ENCODE results near the gene SRP68. TPM values are rescaled to one million over a fixed set of nuclear protein-coding genes. Genes with fewer than 3 reads are reported as not detected.

SRP68 gene
- total RNA-seq, 1 experiment from 2014 or later, result 48.1 TPM

DNA sequence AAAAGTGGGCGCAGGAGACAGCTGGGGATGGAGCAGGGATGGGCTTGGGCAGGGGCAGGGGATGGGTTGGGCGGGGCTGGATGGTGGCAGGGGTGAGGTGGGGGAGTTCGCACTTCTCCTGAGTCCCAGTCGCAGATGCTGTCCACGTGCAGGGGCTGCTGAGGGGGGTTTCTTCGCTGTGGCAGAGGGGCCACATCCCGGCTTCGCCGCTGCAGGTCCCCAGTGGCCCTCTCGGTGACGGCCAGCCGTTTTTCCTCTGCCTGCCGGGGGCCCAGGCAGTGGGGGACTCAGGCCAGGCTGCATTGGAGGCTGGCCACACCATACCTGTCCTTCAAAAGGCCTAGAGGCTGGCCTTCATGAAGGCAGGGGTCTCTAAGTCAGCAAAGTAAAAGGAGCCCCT is 53.5 kb downstream of the SRP68 start:
- DNase-seq (ENCODE audit: low read depth in 1 of 2, low spot score in 2 of 2), result no peak
- Histone ChIP-seq H3K27ac (no peak overlapping the region), H3K27me3 (replicated peaks) (peaks cover 6% of the 10 kb centered on the region; the same call in 1 of the 2 replicates), H3K9me3 (replicated peaks) (no peaks in the 10 kb centered on the region), H3K4me1 (replicated peaks) (peaks cover 8% of the 10 kb centered on the region), H3K36me3 (no peaks in the 10 kb centered on the region), H3K4me3 (no peak overlapping the region)

DNA sequence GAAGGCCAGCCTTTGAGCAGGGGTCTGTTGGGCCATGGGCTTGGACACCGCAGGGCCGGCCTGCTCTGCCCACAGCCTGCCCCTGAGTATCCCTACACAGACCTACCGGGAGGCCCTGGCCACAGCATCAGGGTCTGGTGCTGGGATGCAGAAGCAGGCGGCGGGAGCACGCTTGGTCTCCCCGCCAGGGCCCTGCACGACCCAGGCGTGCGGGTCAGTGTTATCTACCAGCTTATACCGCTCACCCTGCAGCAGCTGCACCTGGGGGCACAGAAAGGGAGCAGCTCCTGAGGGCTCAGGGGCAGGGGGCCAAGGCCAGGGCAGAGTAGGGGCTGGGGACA is 54.0 kb downstream of the SRP68 start:
- Histone ChIP-seq H3K36me3 (no peaks in the 10 kb centered on the region), H3K4me3 (no peak overlapping the region), H3K4me1 (replicated peaks) (peaks cover 13% of the 10 kb centered on the region), H3K27me3 (replicated peaks) (peaks cover 6% of the 10 kb centered on the region; the same call in 1 of the 2 replicates), H3K9me3 (replicated peaks) (no peaks in the 10 kb centered on the region), H3K27ac (no peak overlapping the region)
- no peak for DNase-seq (ENCODE audit: low read depth in 1 of 2, low spot score in 2 of 2)

DNA sequence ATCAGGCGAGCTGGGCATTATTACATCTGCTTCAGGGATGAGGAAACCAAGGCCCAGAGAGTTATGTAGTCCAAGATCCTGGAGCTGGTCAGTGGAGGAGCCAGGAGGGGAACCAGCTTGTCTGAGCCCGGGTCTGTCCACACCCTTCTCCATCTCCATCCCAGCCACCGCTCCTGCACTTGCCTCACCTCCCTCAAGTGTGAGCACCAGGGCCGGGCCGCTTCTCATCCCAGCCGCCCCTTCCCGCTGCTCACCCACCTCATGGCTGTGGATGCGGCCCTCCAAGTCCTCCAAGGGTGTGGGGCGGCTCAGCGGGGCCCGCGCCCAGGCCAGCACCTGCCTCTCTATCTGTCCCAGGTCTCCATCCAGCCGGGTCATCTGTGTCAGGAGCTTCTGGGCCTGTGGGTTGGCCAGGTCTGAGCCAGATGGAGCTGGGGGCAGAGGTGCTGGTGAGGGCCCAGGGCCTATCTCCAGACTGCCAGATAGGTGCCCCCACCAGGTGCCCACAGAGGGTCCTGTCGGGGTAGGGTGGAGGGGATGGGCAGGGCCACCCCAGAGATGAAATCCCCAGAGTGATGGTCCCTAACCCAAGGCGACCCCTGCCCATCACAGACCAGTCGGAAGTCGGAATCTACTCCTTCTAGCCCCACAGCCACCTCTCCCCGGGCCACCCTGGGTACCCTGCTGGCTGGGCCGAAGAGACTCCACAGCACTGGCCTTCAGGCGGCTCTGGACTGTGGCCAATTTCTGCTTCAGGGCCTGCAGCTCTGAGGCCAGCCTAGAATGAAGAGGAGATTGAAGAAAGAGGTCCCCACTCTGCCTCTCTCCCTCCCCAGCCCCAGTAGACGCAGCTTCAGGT is 54.6 kb downstream of the SRP68 start:
- peaks cover 13% of the 10 kb centered on the region for H3K4me1 ChIP-seq (replicated peaks)
- no peak for DNase-seq (ENCODE audit: low read depth in 1 of 2, low spot score in 2 of 2)
- peaks cover 6% of the 10 kb centered on the region; the same call in 1 of the 2 replicates for H3K27me3 ChIP-seq (replicated peaks)
- no peak overlapping the region for H3K4me3 ChIP-seq
- H3K36me3 ChIP-seq, result no peaks in the 10 kb centered on the region
- no peak overlapping the region for H3K27ac ChIP-seq
- H3K9me3 ChIP-seq (replicated peaks), result no peaks in the 10 kb centered on the region

DNA sequence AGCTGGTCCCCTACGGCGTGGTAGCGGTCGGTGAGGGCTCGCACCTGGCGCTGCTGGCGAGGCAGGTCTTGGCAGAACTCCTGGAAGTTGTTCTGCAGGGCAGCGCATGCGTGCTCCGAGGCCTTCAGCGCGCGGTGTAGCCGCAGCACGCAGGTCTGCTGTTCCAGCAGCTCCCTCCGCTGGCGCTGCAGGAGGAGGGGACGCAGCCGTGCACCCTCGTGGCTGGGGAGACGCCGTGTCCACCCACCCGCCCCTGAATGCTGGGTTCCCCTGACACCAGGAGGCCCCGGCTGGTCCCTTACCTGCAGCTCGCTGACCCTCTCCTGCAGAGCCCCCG is 57.4 kb downstream of the SRP68 start:
- Histone ChIP-seq H3K9me3 (replicated peaks) (no peaks in the 10 kb centered on the region), H3K27me3 (replicated peaks) (peaks cover 2% of the 10 kb centered on the region; the same call in 1 of the 2 replicates), H3K4me1 (replicated peaks) (peaks cover 13% of the 10 kb centered on the region), H3K36me3 (no peaks in the 10 kb centered on the region), H3K27ac (no peak overlapping the region), H3K4me3 (no peak overlapping the region)
- DNase-seq (ENCODE audit: low read depth in 1 of 2, low spot score in 2 of 2), result no peak

GRCh38 chr17:76014100-76014924 is 58.0 kb downstream of the SRP68 start:
- Histone ChIP-seq H3K4me1 (replicated peaks) (peaks cover 13% of the 10 kb centered on the region), H3K9me3 (replicated peaks) (no peaks in the 10 kb centered on the region), H3K27ac (no peak overlapping the region), H3K4me3 (no peak overlapping the region), H3K27me3 (replicated peaks) (peaks cover 2% of the 10 kb centered on the region; the same call in 1 of the 2 replicates), H3K36me3 (no peaks in the 10 kb centered on the region)
- DNase-seq (ENCODE audit: low read depth in 1 of 2, low spot score in 2 of 2), result peak; percentile 65 to 86

DNA sequence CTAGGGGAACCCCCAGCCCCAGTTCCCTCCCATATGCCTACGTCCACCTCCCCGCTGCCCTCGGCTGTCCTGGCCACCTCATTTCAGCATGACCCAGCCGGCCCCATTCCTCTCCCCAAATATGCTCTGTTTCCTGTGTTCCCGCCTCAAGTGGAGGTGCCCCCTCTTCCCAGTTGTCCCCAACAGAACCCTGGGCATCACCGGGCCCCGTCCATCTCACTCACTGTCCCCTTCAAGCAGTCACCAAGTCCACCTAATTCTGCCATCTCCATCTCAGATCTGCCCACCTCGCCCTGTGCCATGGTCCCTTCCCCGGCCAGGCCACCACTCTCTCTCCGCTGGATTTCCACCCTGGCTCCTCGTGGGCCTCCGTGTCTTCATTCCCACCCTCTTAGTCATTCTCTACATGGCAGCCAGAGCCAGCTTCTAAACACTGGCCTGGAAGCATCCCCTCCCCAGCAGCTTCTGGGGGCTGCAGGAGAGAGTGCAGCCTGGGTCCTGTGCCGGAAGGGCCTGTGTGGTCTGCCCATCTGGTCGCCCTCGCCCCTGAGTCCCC is 58.9 kb downstream of the SRP68 start:
- Histone ChIP-seq H3K4me1 (replicated peaks) (peaks cover 13% of the 10 kb centered on the region), H3K27ac (no peak overlapping the region), H3K27me3 (replicated peaks) (peaks cover 2% of the 10 kb centered on the region; the same call in 1 of the 2 replicates), H3K9me3 (replicated peaks) (no peaks in the 10 kb centered on the region), H3K36me3 (no peaks in the 10 kb centered on the region), H3K4me3 (no peak overlapping the region)
- no peak for DNase-seq (ENCODE audit: low read depth in 1 of 2, low spot score in 2 of 2)

GRCh38 chr17:76011951-76012350 is 60.4 kb downstream of the SRP68 start:
- peaks cover 13% of the 10 kb centered on the region for H3K4me1 ChIP-seq (replicated peaks)
- no peaks in the 10 kb centered on the region for H3K9me3 ChIP-seq (replicated peaks)
- H3K27ac ChIP-seq, result no peak overlapping the region
- peaks cover 2% of the 10 kb centered on the region; the same call in 1 of the 2 replicates for H3K27me3 ChIP-seq (replicated peaks)
- H3K36me3 ChIP-seq, result no peaks in the 10 kb centered on the region; the same call in 1 of the 2 replicates
- no peak overlapping the region for H3K4me3 ChIP-seq
- no peak for DNase-seq (ENCODE audit: low read depth in 1 of 2, low spot score in 2 of 2)

GRCh38 chr17:76009969-76010661 is 62.2 kb downstream of the SRP68 start:
- H3K4me1 ChIP-seq (replicated peaks), result peaks cover 20% of the 10 kb centered on the region

GRCh38 chr17:76009447-76009846 is 62.9 kb downstream of the SRP68 start:
- no peak for DNase-seq (ENCODE audit: low read depth in 1 of 2, low spot score in 2 of 2)
- no peaks in the 10 kb centered on the region for H3K9me3 ChIP-seq (replicated peaks)
- H3K27me3 ChIP-seq (replicated peaks), result no peaks in the 10 kb centered on the region

More at GRCh38 chr17:76009969-76010661, 62.2 kb downstream of the SRP68 start:
- Histone ChIP-seq H3K4me3 (no peak overlapping the region), H3K27me3 (replicated peaks) (peaks cover 2% of the 10 kb centered on the region; the same call in 1 of the 2 replicates), H3K27ac (no peak overlapping the region), H3K9me3 (replicated peaks) (no peaks in the 10 kb centered on the region), H3K36me3 (peaks cover 4% of the 10 kb centered on the region)
- no peak for DNase-seq (ENCODE audit: low read depth in 1 of 2, low spot score in 2 of 2)

DNA sequence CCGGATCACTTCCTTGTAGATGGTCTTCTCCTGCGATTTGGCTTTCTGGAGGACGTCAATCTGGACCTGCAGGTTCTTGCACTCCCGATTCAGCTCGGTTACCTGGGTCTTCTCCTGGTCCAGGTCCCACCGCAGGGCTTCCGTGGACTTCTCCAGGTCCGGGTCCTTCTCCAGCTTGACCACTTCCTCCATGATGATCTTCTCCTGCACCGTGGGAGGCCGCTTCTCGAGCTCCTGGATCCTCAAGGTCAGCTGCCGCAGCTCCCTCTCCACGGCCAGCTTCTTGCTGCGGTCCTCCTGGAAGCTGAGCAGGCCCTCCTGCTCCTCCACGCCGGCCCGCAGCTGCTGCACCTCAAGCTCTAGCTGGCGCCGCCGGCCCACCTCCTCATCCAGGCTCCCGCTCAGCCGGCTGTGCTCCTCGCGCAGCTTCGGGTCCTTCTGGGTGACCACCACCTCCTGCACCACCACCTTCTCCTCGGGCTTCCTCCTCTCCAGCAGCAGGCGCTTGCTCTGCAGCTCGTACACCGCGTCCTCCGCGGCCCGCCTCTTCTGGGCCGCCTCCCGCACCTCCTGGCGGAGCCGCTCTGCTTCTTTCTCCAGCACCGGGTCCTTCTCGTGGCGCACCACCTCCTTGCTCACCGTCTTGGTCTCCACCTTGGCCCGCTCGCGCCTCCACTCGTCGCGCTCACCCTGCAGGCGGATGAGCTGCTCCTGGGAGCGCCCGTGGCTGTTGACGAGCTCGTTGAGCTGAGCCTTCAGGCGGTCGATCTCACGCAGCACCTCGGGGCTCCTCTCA is 63.5 kb downstream of the SRP68 start:
- Histone ChIP-seq H3K4me1 (replicated peaks) (peaks cover 19% of the 10 kb centered on the region), H3K27ac (no peak overlapping the region), H3K27me3 (replicated peaks) (no peaks in the 10 kb centered on the region), H3K4me3 (no peak overlapping the region), H3K9me3 (replicated peaks) (no peaks in the 10 kb centered on the region), H3K36me3 (peaks cover 9% of the 10 kb centered on the region)
- DNase-seq (ENCODE audit: low read depth in 1 of 2, low spot score in 2 of 2), result no peak

More at GRCh38 chr17:76009447-76009846, 62.9 kb downstream of the SRP68 start:
- H3K27ac ChIP-seq, result no peak overlapping the region
- H3K4me3 ChIP-seq, result no peak overlapping the region
- peaks cover 25% of the 10 kb centered on the region for H3K4me1 ChIP-seq (replicated peaks)
- peaks cover 9% of the 10 kb centered on the region for H3K36me3 ChIP-seq

DNA sequence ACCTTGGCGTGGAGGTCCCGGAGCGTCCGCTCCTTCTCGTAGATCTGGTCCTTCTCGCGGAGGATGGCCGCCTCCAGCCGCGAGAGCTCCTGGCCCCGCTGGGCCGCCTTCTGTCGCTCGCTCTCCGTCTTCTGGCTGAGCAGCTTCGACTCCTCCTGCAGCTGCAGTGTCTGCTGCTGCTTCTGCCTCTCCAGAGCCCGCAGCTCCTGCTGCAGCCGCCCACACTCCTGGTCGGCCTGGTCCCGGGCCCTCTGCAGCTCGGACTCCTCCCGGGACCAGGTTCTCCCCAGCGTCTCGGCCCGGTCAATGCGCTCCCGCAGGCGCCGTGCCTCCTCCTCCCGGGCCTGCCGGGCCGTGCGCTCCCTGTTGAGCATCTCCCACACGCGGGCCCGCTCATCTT is 64.1 kb downstream of the SRP68 start:
- no peaks in the 10 kb centered on the region for H3K9me3 ChIP-seq (replicated peaks)

DNA sequence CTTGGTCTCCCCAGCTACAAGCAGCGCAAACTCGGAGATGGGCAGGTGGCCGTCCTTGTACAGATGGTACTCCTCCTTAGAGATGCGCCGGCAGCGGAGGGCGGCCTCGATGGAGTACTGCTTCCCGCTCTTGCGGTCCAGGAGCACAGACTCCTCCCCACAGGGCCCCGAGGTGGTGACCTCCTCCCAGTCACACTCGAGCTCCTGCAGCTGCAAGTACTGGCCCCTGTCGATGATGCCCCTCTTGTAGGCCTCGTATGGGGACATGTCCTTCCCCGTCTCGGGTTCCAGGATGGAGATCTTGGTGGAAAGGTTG is 64.5 kb downstream of the SRP68 start:
- Histone ChIP-seq H3K27ac (no peak overlapping the region), H3K36me3 (peaks cover 9% of the 10 kb centered on the region), H3K27me3 (replicated peaks) (no peaks in the 10 kb centered on the region), H3K4me3 (no peak overlapping the region), H3K4me1 (replicated peaks) (peaks cover 14% of the 10 kb centered on the region), H3K9me3 (replicated peaks) (no peaks in the 10 kb centered on the region)
- no peak for DNase-seq (ENCODE audit: low read depth in 1 of 2, low spot score in 2 of 2)

More for the DNA sequence above, 64.1 kb downstream of the SRP68 start:
- H3K4me1 ChIP-seq (replicated peaks), result peaks cover 14% of the 10 kb centered on the region
- no peak for DNase-seq (ENCODE audit: low read depth in 1 of 2, low spot score in 2 of 2)
- no peaks in the 10 kb centered on the region for H3K27me3 ChIP-seq (replicated peaks)
- H3K4me3 ChIP-seq, result no peak overlapping the region
- peaks cover 9% of the 10 kb centered on the region for H3K36me3 ChIP-seq
- no peak overlapping the region for H3K27ac ChIP-seq

Data from SJSA1 (cell line).